ENCODE results near the gene XYLT1.

The XYLT1 gene

DNA sequence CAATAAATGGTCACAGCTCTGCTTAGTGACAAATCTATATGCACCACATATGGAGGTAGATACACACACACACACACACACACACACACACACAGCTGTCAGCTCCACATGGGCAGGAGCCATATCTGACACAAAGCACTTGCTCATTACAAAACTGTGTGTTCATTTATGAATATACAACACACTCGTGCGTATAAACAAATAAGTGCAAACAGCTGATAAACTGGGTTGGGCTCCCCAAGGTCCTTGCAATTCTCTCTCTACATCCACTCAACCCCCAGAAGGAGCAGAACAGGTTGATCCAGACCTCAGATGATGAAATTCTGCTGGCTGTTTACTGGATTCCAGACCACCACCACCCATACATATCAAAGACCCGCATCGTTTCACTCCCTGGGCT lies 140.7 kb downstream of the XYLT1 start:
- TF ChIP-seq, protein P1, sequence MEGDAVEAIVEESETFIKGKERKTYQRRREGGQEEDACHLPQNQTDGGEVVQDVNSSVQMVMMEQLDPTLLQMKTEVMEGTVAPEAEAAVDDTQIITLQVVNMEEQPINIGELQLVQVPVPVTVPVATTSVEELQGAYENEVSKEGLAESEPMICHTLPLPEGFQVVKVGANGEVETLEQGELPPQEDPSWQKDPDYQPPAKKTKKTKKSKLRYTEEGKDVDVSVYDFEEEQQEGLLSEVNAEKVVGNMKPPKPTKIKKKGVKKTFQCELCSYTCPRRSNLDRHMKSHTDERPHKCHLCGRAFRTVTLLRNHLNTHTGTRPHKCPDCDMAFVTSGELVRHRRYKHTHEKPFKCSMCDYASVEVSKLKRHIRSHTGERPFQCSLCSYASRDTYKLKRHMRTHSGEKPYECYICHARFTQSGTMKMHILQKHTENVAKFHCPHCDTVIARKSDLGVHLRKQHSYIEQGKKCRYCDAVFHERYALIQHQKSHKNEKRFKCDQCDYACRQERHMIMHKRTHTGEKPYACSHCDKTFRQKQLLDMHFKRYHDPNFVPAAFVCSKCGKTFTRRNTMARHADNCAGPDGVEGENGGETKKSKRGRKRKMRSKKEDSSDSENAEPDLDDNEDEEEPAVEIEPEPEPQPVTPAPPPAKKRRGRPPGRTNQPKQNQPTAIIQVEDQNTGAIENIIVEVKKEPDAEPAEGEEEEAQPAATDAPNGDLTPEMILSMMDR (IDR thresholded peaks at IDR 0.05; ENCODE audit: low read depth, low read length), result no peak
- TF ChIP-seq EZH2phosphoT487 (IDR thresholded peaks at IDR 0.05; ENCODE audit: low read depth), result no peak
- Histone ChIP-seq H3K79me2 (ENCODE audit: low read length) (no peaks in the 10 kb centered on the region), H3K36me3 (replicated peaks; ENCODE audit: low read depth, low read length) (no peaks in the 10 kb centered on the region), H3K4me3 (ENCODE audit: low read length) (no peak overlapping the region), H3K9me3 (ENCODE audit: insufficient read depth, low read length) (no peaks in the 10 kb centered on the region), H3K4me2 (ENCODE audit: low read length) (no peak overlapping the region), H3K27me3 (ENCODE audit: low read depth, low read length) (no peaks in the 10 kb centered on the region), H2AFZ (ENCODE audit: low read depth, low read length) (no peak overlapping the region), H3K4me1 (ENCODE audit: low read length) (no peaks in the 10 kb centered on the region), H3K27ac (ENCODE audit: low read length) (no peak overlapping the region), H4K20me1 (ENCODE audit: insufficient read depth, low read length) (no peaks in the 10 kb centered on the region), H3K9ac (ENCODE audit: low read length) (no peak overlapping the region)

DNA sequence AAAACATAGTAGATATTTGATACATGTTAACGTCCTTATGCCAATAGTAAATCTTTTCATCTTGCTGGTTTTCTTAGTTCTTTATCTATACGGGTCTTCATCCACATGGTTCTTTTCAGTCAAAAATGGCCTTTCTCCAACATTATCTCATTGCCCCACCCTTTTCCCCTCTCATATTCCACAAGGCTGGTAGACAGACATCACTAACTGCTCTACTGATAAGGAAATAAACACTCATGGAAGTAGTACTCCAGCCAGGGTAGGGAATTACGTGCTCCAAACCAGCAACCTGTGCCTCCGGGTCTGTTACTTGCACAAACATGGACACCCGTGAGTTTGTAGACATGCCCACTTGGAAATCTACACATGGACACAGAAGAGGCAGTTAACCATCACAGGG lies 141.4 kb downstream of the XYLT1 start:
- H3K27ac ChIP-seq (ENCODE audit: low read length), result no peak overlapping the region
- H4K20me1 ChIP-seq (ENCODE audit: insufficient read depth, low read length), result no peaks in the 10 kb centered on the region
- no peaks in the 10 kb centered on the region for H3K27me3 ChIP-seq (ENCODE audit: low read depth, low read length)
- no peaks in the 10 kb centered on the region for H3K79me2 ChIP-seq (ENCODE audit: low read length)
- TF ChIP-seq, protein P1 (IDR thresholded peaks at IDR 0.05; ENCODE audit: low read depth, low read length), result no peak
- no peak for TF ChIP-seq EZH2phosphoT487 (IDR thresholded peaks at IDR 0.05; ENCODE audit: low read depth)
- no peaks in the 10 kb centered on the region for H3K36me3 ChIP-seq (replicated peaks; ENCODE audit: low read depth, low read length)
- H3K4me1 ChIP-seq (ENCODE audit: low read length), result no peaks in the 10 kb centered on the region
- no peak overlapping the region for H3K4me2 ChIP-seq (ENCODE audit: low read length)
- H3K9me3 ChIP-seq (ENCODE audit: insufficient read depth, low read length), result no peaks in the 10 kb centered on the region
- no peak overlapping the region for H3K9ac ChIP-seq (ENCODE audit: low read length)
- no peak overlapping the region for H2AFZ ChIP-seq (ENCODE audit: low read depth, low read length)
- no peak overlapping the region for H3K4me3 ChIP-seq (ENCODE audit: low read length)

DNA sequence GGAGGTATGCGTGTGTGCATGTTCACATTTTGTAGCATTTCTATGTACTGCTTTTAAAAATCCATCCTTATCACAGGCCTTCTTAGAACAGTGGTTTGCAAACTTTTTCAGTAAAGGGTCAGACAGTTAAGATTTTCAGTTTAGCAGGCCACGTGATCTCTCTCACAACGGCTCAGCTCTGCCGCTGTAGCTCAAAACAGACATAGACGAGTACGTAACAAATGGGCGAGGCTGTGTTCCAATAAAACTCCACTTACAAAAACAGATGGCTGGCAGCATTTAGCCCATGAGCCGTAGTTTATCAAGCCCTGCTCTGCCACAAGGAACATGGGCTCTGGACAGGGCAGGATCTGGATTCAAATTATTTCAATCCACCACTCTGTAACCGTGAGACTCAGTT lies 141.8 kb downstream of the XYLT1 start:
- Histone ChIP-seq H3K27ac (ENCODE audit: low read length) (no peak overlapping the region), H3K4me2 (ENCODE audit: low read length) (no peak overlapping the region), H3K9me3 (ENCODE audit: insufficient read depth, low read length) (no peaks in the 10 kb centered on the region), H3K36me3 (replicated peaks; ENCODE audit: low read depth, low read length) (no peaks in the 10 kb centered on the region), H3K4me1 (ENCODE audit: low read length) (no peaks in the 10 kb centered on the region), H4K20me1 (ENCODE audit: insufficient read depth, low read length) (no peaks in the 10 kb centered on the region), H3K9ac (ENCODE audit: low read length) (no peak overlapping the region), H3K79me2 (ENCODE audit: low read length) (no peaks in the 10 kb centered on the region), H2AFZ (ENCODE audit: low read depth, low read length) (no peak overlapping the region), H3K27me3 (ENCODE audit: low read depth, low read length) (no peaks in the 10 kb centered on the region), H3K4me3 (ENCODE audit: low read length) (no peak overlapping the region)
- no peak for TF ChIP-seq EZH2phosphoT487 (IDR thresholded peaks at IDR 0.05; ENCODE audit: low read depth)
- TF ChIP-seq, protein P1 (IDR thresholded peaks at IDR 0.05; ENCODE audit: low read depth, low read length), result no peak

DNA sequence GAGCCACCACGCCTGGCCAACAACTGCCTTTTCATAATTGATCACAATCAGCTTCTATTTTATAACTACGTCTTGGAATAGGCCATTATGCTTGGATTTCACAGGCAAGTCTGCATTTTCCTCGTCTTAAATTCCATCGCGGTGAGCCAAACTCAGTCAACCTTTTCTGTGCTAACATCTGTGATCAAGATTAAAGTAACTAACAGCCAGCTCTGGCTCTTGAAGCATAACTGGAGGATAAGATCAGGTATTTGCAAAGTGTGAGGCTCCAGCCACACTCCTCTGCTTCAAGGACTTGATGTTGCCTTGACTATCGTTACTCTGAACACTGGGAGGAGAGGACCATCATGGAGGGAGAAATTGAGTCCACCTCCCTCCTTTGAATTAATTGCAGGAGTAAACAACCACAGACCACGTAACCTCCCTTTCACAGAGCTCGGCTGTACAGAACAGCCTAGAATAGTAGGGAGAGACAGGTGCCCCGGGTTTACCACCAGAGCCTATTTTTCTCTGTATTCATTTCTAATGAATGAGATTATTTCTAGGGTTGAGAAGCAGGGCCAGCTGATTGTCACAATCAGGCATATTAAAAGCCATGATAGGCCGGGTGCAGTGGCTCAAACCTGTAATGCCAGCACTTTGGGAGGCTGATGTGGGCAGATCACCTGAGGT lies 143.0 kb downstream of the XYLT1 start:
- H4K20me1 ChIP-seq (ENCODE audit: insufficient read depth, low read length), result no peaks in the 10 kb centered on the region
- no peak overlapping the region for H3K9ac ChIP-seq (ENCODE audit: low read length)
- no peak overlapping the region for H3K4me3 ChIP-seq (ENCODE audit: low read length)
- no peak for TF ChIP-seq EZH2phosphoT487 (IDR thresholded peaks at IDR 0.05; ENCODE audit: low read depth)
- TF ChIP-seq, protein P1 (IDR thresholded peaks at IDR 0.05; ENCODE audit: low read depth, low read length), result no peak
- no peak overlapping the region for H3K27ac ChIP-seq (ENCODE audit: low read length)
- H3K9me3 ChIP-seq (ENCODE audit: insufficient read depth, low read length), result no peaks in the 10 kb centered on the region
- no peaks in the 10 kb centered on the region for H3K79me2 ChIP-seq (ENCODE audit: low read length)
- H3K27me3 ChIP-seq (ENCODE audit: low read depth, low read length), result no peaks in the 10 kb centered on the region
- H3K36me3 ChIP-seq (replicated peaks; ENCODE audit: low read depth, low read length), result no peaks in the 10 kb centered on the region
- no peak overlapping the region for H2AFZ ChIP-seq (ENCODE audit: low read depth, low read length)
- H3K4me2 ChIP-seq (ENCODE audit: low read length), result no peak overlapping the region
- no peaks in the 10 kb centered on the region for H3K4me1 ChIP-seq (ENCODE audit: low read length)

Data from OCI-LY3 (cell line).